ENCODE results near the gene RER1. TPM values are rescaled to one million over a fixed set of nuclear protein-coding genes. Genes with fewer than 3 reads are reported as not detected.

The RER1 gene
- polyA plus RNA-seq, 1 experiment: 255 TPM

- H3K27me3 ChIP-seq (ENCODE audit: control insufficient read depth, insufficient read depth, low read length): peaks cover 14% of the 10 kb centered on the region
- CTCF ChIA-PET: interaction anchor here (0.6 to 1.8 kb wide), 3 partner anchors 10 to 849 kb away, joined by 3 to 5 read pairs (median 4); no protein-coding TSS in a partner anchor
- H3K4me3 ChIP-seq (ENCODE audit: low read depth, low read length): no peak overlapping the region
- DNase-seq (ENCODE audit: low read depth): no peak
- no peaks in the 10 kb centered on the region for H3K36me3 ChIP-seq (ENCODE audit: control insufficient read depth, insufficient read depth, low read length)
- POLR2A ChIA-PET: no interaction called here
- TF ChIP-seq CTCF (IDR thresholded peaks at IDR 0.05; ENCODE audit: insufficient read depth, low read depth, low read length): no peak
Measured at GRCh38 chr1:2430592-2430973, 38.9 kb downstream of the RER1 start.

DNA sequence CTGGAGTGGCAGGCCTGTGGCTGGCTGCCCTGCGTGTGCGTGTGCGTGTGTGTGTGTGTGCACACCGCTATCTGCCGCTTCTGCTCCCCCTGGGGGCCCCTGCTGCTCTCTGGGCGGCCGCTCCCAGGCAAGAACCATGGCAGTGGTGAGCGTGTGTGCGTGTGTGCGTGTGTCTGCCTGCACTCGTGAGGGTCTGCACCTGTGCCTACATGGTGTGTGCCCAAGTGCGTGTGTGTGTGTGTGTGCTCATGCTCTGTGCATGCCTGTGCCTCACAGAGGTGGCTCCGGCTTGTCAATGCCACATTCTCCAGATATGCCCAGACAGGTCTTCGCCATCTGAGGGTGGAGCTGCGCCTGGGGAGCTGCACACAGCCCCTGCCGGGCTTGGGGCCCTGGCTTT, 39.5 kb downstream of the RER1 start:
- Histone ChIP-seq H3K27me3 (ENCODE audit: control insufficient read depth, insufficient read depth, low read length) (peaks cover 16% of the 10 kb centered on the region), H3K36me3 (ENCODE audit: control insufficient read depth, insufficient read depth, low read length) (no peaks in the 10 kb centered on the region), H3K4me3 (ENCODE audit: low read depth, low read length) (no peak overlapping the region)
- no peak for TF ChIP-seq CTCF (IDR thresholded peaks at IDR 0.05; ENCODE audit: insufficient read depth, low read depth, low read length)
- DNase-seq (ENCODE audit: low read depth): no peak
- CTCF ChIA-PET: interaction anchor here (1.7 to 2.5 kb wide), 3 partner anchors 11 to 116 kb away, joined by 4 to 6 read pairs (median 5); no protein-coding TSS in a partner anchor
- POLR2A ChIA-PET: no interaction called here

- peaks cover 16% of the 10 kb centered on the region for H3K27me3 ChIP-seq (ENCODE audit: control insufficient read depth, insufficient read depth, low read length)
- no peak for DNase-seq (ENCODE audit: low read depth)
- no peaks in the 10 kb centered on the region for H3K36me3 ChIP-seq (ENCODE audit: control insufficient read depth, insufficient read depth, low read length)
- CTCF ChIA-PET: interaction anchor here (1.7 to 2.5 kb wide), 2 partner anchors 17 to 116 kb away, joined by 5 to 6 read pairs; no protein-coding TSS in a partner anchor
- POLR2A ChIA-PET: no interaction called here
- H3K4me3 ChIP-seq (ENCODE audit: low read depth, low read length): no peak overlapping the region
- TF ChIP-seq CTCF (IDR thresholded peaks at IDR 0.05; ENCODE audit: insufficient read depth, low read depth, low read length): no peak
Measured at GRCh38 chr1:2431518-2431917, 39.9 kb downstream of the RER1 start.

- DNase-seq (ENCODE audit: low read depth): no peak
- H3K27me3 ChIP-seq (ENCODE audit: control insufficient read depth, insufficient read depth, low read length): peaks cover 16% of the 10 kb centered on the region
- POLR2A ChIA-PET: no interaction called here
- H3K4me3 ChIP-seq (ENCODE audit: low read depth, low read length): no peak overlapping the region
- CTCF ChIA-PET: interaction anchor here (0.5 to 2.5 kb wide), 3 partner anchors 18 to 969 kb away, joined by 3 to 6 read pairs (median 4); no protein-coding TSS in a partner anchor
- H3K36me3 ChIP-seq (ENCODE audit: control insufficient read depth, insufficient read depth, low read length): no peaks in the 10 kb centered on the region
- no peak for TF ChIP-seq CTCF (IDR thresholded peaks at IDR 0.05; ENCODE audit: insufficient read depth, low read depth, low read length)
Measured at GRCh38 chr1:2432441-2432844, 40.8 kb downstream of the RER1 start.

- no peak for DNase-seq (ENCODE audit: low read depth)
- ChIA-PET POLR2A (no interaction called here), CTCF (interaction anchor here (0.7 to 2.5 kb wide), 2 partner anchors 18 to 114 kb away, joined by 3 to 6 read pairs; no protein-coding TSS in a partner anchor)
- Histone ChIP-seq H3K36me3 (ENCODE audit: control insufficient read depth, insufficient read depth, low read length) (no peaks in the 10 kb centered on the region), H3K4me3 (ENCODE audit: low read depth, low read length) (no peak overlapping the region), H3K27me3 (ENCODE audit: control insufficient read depth, insufficient read depth, low read length) (peaks cover 16% of the 10 kb centered on the region)
- TF ChIP-seq CTCF (IDR thresholded peaks at IDR 0.05; ENCODE audit: insufficient read depth, low read depth, low read length): no peak
Measured at GRCh38 chr1:2433196-2433595, 41.6 kb downstream of the RER1 start.

Data from BJ (cell line).